Aorta (tissue), 5 donors: ENCODE results near the gene SMIM33. TPM values are rescaled to one million over a fixed set of nuclear protein-coding genes. Genes with fewer than 3 reads are reported as not detected.
"Not testable (repeated sequence)": the region's sequence is repeated elsewhere in the genome, so short reads cannot be mapped to it uniquely, and the experiment has no call there.

Experiments used
- ATAC-seq: fragments of 200-7000 bp; cut with Tn5 transposase; one replicate; pipeline ENCODE4 v1.9.1; 2022; ENCODE audit warnings: moderate library complexity; ENCODE audit not compliant: low FRiP score
- DNase-seq, 2 donors: peaks; one replicate each; pipeline ENCODE4 v3.0.0-alpha.2; 2020
- H3K27ac ChIP-seq, 2 donors: one replicate each; pipeline ENCODE4 v1.5.1; 2013; ENCODE audit warnings: low read length in 2 of 2, mild to moderate bottlenecking in 2 of 2, moderate library complexity in 2 of 2, control low read depth in 1 of 2, inconsistent platforms in 1 of 2, low read depth in 1 of 2
- H3K27me3 ChIP-seq, 2 donors: one replicate each; pipeline ENCODE4 v1.6.1; 2013; ENCODE audit warnings: control low read depth in 1 of 2, low read length in 1 of 2, mild to moderate bottlenecking in 1 of 2, moderate library complexity in 1 of 2; ENCODE audit not compliant: insufficient read depth in 2 of 2, control insufficient read depth in 1 of 2
- H3K36me3 ChIP-seq, 2 donors: one replicate each; pipeline ENCODE4 v1.6.1; 2013; ENCODE audit warnings: control low read depth in 1 of 2, low read length in 1 of 2, mild to moderate bottlenecking in 1 of 2; ENCODE audit not compliant: insufficient read depth in 2 of 2, control insufficient read depth in 1 of 2
- H3K4me1 ChIP-seq, 2 donors: one replicate each; pipeline ENCODE4 v1.6.1; 2013; ENCODE audit warnings: low read length in 2 of 2, control low read depth in 1 of 2, mild to moderate bottlenecking in 1 of 2, moderate library complexity in 1 of 2; ENCODE audit not compliant: insufficient read depth in 2 of 2, control insufficient read depth in 1 of 2
- H3K4me3 ChIP-seq, 2 donors: one replicate each; pipeline ENCODE4 v1.5.1; 2013; ENCODE audit warnings: low read length in 2 of 2, control low read depth in 1 of 2, mild to moderate bottlenecking in 1 of 2
- H3K9me3 ChIP-seq: one replicate; pipeline ENCODE4 v1.6.1; 2013; ENCODE audit warnings: mild to moderate bottlenecking, low read length; ENCODE audit not compliant: control insufficient read depth
- WGBS, 2 donors: extraction: QIAGEN DNeasy Blood & Tissue Kit; methylation state at CpG; one replicate each; pipeline ENCODE4 v1.1.7; 2013; 5-methylcytosine and 5-hydroxymethylcytosine counted together
- intact Hi-C, 2 donors: fragments of 100-400 bp; cut with DNase I; formaldehyde crosslinking; loops; one replicate each; pipeline versions ENCODE4 v1.14.2 to v1.15.0; 2022
- polyA plus RNA-seq, 2 donors: library from polyadenylated mRNA; stranded (reverse); fragments of 200-250 nt; gene quantifications; one replicate each; pipeline ENCODE4 v1.2.3, GENCODE V29; 2013
- total RNA-seq, 2 donors: library from RNA; stranded (reverse); fragmentation: NEBNext Ultra II Directional; extraction: Animal tissue kit (Norgen Biotek cat#: 25700); gene quantifications; one replicate each; pipeline ENCODE4 v1.2.1, GENCODE V29; 2021
- donor health status: healthy with polysubstance abuse.
- donor health status: Bipolar disorder and iron deficiency.
- donor health status: DM: no; HTN: no; CAD: no.
- donor health status: DM: no; HTN: no; CAD: no.
- donor health status: DM: yes; HTN: yes; CAD: no.

SMIM33 gene
- total and polyA plus RNA-seq, 4 donors, result not detected

- 87 to 88% methylated on average over 13 of the region's 13 CpGs for WGBS, 2 donors
- intact Hi-C loops, result loop anchor here in 1 of 2 donors (5.0 kb wide), 1 partner anchor 34 kb away; no protein-coding TSS in a partner anchor
- no peaks in the 10 kb centered on the region for H3K4me1 ChIP-seq
- no peak overlapping the region for H3K27ac ChIP-seq
- peaks cover 3 to 5% of the 10 kb centered on the region in 2 donors for H3K36me3 ChIP-seq
- ATAC-seq (no peak), DNase-seq (no peak)
- H3K9me3 ChIP-seq, result no peaks in the 10 kb centered on the region
- no peak overlapping the region for H3K4me3 ChIP-seq
- no peaks in the 10 kb centered on the region for H3K27me3 ChIP-seq
Measured at GRCh38 chr5:139475865-139476617, 5.2 kb downstream of the SMIM33 start.

- intact Hi-C loops, result loop anchor here in 1 of 2 donors (5.0 kb wide), 1 partner anchor 37 kb away; no protein-coding TSS in a partner anchor
- not testable (repeated sequence) for ATAC-seq, H3K4me3 ChIP-seq, H3K27me3 ChIP-seq, H3K4me1 ChIP-seq, H3K27ac ChIP-seq, H3K9me3 ChIP-seq, DNase-seq, H3K36me3 ChIP-seq
- 76 to 78% methylated on average over 9 of the region's 9 CpGs for WGBS, 2 donors
Measured at GRCh38 chr5:139478657-139479423, 8.0 kb downstream of the SMIM33 start.

- not testable (repeated sequence) for H3K4me3 ChIP-seq, H3K27ac ChIP-seq, H3K27me3 ChIP-seq, DNase-seq, ATAC-seq, H3K9me3 ChIP-seq, H3K4me1 ChIP-seq, H3K36me3 ChIP-seq
- WGBS, 2 donors, result 88 to 93% methylated on average over 4 of the region's 4 CpGs
- intact Hi-C loops, result loop anchor here (2.0 to 5.0 kb wide), 3 partner anchors 33 to 42 kb away; partner anchors contain the start of gene DNAJC18 (in 1 of the 2)
Measured at GRCh38 chr5:139479729-139480128, 8.9 kb downstream of the SMIM33 start.

GRCh38 chr5:139481122-139481533, 10.3 kb downstream of the SMIM33 start:
- ATAC-seq, result peak; percentile 48
- intact Hi-C loops, result loop anchor here in 1 of 2 donors (2.0 to 5.0 kb wide), 2 partner anchors 32 to 44 kb away; partner anchors contain the start of gene DNAJC18
- no peaks in the 10 kb centered on the region for H3K9me3 ChIP-seq
- peak; percentile 72 to 88 for DNase-seq
- H3K4me3 ChIP-seq, result peak overlapping the region in 1 of 2 donors; percentile 34
- peaks cover 0 to 5% of the 10 kb centered on the region in 2 donors for H3K36me3 ChIP-seq
- H3K27me3 ChIP-seq, result no peaks in the 10 kb centered on the region
- H3K27ac ChIP-seq, result peak overlapping the region; percentile 96
- H3K4me1 ChIP-seq, result no peaks in the 10 kb centered on the region
- 10% methylated on average over 12 of the region's 12 CpGs for WGBS, 2 donors

GRCh38 chr5:139481580-139482049, 10.8 kb downstream of the SMIM33 start:
- ATAC-seq, result peak; percentile 74
- Histone ChIP-seq H3K4me3 (peak overlapping the region; percentile 34 to 60), H3K9me3 (no peaks in the 10 kb centered on the region), H3K27ac (peak overlapping the region; percentile 96), H3K27me3 (no peaks in the 10 kb centered on the region), H3K4me1 (no peaks in the 10 kb centered on the region), H3K36me3 (peaks cover 0 to 5% of the 10 kb centered on the region in 2 donors)
- peak in 1 of 2 donors; percentile 70 for DNase-seq
- intact Hi-C loops, result loop anchor here in 1 of 2 donors (2.0 to 5.0 kb wide), 2 partner anchors 31 to 44 kb away; partner anchors contain the start of gene DNAJC18
- 10 to 12% methylated on average over 5 of the region's 5 CpGs for WGBS, 2 donors

GRCh38 chr5:139482050-139482889, 11.5 kb downstream of the SMIM33 start, which contains the start of gene STING1:
STING1 (minus strand) TSS chr5:139482758; CDS start chr5:139481704, 1,054 bp downstream.
- Histone ChIP-seq H3K27ac (peak within 1 kb of the TSS; percentile 96), H3K36me3 (peaks cover 0 to 5% of the 10 kb centered on the region in 2 donors), H3K27me3 (no peaks in the 10 kb centered on the region), H3K9me3 (no peaks in the 10 kb centered on the region), H3K4me1 (no peaks in the 10 kb centered on the region), H3K4me3 (peak within 1 kb of the TSS; percentile 34 to 60)
- intact Hi-C loops, result loop anchor here in 1 of 2 donors (5.0 kb wide), 1 partner anchor 45 kb away; the partner anchor contains the start of gene DNAJC18
- DNase-seq (peak; percentile 91 to 95), ATAC-seq (peak; percentile 75)
- WGBS, 2 donors, result 0 to 1% methylated on average over 19 of the region's 19 CpGs

GRCh38 chr5:139482890-139483208, 12.0 kb downstream of the SMIM33 start:
- intact Hi-C loops, result loop anchor here in 1 of 2 donors (5.0 kb wide), 1 partner anchor 46 kb away; the partner anchor contains the start of gene DNAJC18
- H3K4me3 ChIP-seq, H3K27me3 ChIP-seq, H3K9me3 ChIP-seq, H3K36me3 ChIP-seq, ATAC-seq, DNase-seq, H3K4me1 ChIP-seq: not testable (repeated sequence)
- H3K27ac ChIP-seq, result peak overlapping the region in 1 of 2 donors; percentile 96
- 53 to 62% methylated on average over 6 of the region's 6 CpGs for WGBS, 2 donors

- H3K9me3 ChIP-seq, result no peaks in the 10 kb centered on the region
- no peaks in the 10 kb centered on the region for H3K4me1 ChIP-seq
- intact Hi-C loops, result no loop called here
- no peak overlapping the region for H3K4me3 ChIP-seq
- DNase-seq (no peak), ATAC-seq (no peak)
- WGBS, 2 donors, result 88 to 91% methylated on average over 7 of the region's 7 CpGs
- no peak overlapping the region for H3K27ac ChIP-seq
- H3K27me3 ChIP-seq, result no peaks in the 10 kb centered on the region
- no peaks in the 10 kb centered on the region for H3K36me3 ChIP-seq
Measured at GRCh38 chr5:139486201-139486600, 15.4 kb downstream of the SMIM33 start.
